Measurements from ENCODE around the gene MFSD1. TPM values are rescaled to one million over a fixed set of nuclear protein-coding genes. Genes with fewer than 3 reads are reported as not detected.
A peak's percentile ranks its signal among the peaks of the same experiment; 100 is the strongest.

The MFSD1 gene
- total and polyA plus RNA-seq, 9 of the 15 experiments (the other 6 are each of a cell fraction or from before 2014, with no cell fraction given): 8.7 to 49.5 (median 28.6) TPM

DNA sequence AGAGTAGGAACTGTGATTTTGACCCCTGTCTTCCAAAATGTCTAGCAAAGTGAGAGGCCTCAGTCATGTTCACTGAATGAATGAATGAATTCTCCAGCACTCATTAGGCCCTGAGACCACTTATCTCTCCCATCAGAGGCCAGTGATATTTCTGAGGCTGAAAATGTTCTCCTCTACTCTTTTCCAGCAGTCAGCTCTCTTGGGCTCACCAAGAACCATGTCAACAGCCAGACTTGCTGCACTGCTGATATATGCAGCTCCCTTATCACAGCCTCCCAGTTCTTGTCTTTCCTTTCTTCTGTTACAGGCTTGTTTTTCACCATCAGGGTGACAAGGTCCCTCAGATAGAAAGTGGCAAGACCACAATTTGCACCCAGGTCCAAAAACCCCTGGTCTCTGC, 28.7 kb upstream of the MFSD1 start (continued):
- TF ChIP-seq, protein P1, sequence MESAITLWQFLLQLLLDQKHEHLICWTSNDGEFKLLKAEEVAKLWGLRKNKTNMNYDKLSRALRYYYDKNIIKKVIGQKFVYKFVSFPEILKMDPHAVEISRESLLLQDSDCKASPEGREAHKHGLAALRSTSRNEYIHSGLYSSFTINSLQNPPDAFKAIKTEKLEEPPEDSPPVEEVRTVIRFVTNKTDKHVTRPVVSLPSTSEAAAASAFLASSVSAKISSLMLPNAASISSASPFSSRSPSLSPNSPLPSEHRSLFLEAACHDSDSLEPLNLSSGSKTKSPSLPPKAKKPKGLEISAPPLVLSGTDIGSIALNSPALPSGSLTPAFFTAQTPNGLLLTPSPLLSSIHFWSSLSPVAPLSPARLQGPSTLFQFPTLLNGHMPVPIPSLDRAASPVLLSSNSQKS (CRISPR knock-in tag; IDR thresholded peaks at IDR 0.05): no peak
- TF ChIP-seq ARID1B (IDR thresholded peaks at IDR 0.05): peak; percentile 84
- TF ChIP-seq SAFB (IDR thresholded peaks at IDR 0.05; ENCODE audit: borderline replicate concordance, low read depth, low read length): no peak
- TF ChIP-seq TEAD4 (IDR thresholded peaks at IDR 0.05; ENCODE audit: low read length): peak; percentile 67
- TF ChIP-seq TEAD4 (CRISPR knock-in tag; IDR thresholded peaks at IDR 0.05; ENCODE audit: borderline replicate concordance): no peak
- no peak for TF ChIP-seq RBM14 (IDR thresholded peaks at IDR 0.05; ENCODE audit: borderline replicate concordance, insufficient read depth, low read depth, low read length)
- no peak for TF ChIP-seq NCOA1 (IDR thresholded peaks at IDR 0.05; ENCODE audit: low read depth)
- no peak for TF ChIP-seq ZNF785 (CRISPR knock-in tag; IDR thresholded peaks at IDR 0.05)
- TF ChIP-seq, protein P2, sequence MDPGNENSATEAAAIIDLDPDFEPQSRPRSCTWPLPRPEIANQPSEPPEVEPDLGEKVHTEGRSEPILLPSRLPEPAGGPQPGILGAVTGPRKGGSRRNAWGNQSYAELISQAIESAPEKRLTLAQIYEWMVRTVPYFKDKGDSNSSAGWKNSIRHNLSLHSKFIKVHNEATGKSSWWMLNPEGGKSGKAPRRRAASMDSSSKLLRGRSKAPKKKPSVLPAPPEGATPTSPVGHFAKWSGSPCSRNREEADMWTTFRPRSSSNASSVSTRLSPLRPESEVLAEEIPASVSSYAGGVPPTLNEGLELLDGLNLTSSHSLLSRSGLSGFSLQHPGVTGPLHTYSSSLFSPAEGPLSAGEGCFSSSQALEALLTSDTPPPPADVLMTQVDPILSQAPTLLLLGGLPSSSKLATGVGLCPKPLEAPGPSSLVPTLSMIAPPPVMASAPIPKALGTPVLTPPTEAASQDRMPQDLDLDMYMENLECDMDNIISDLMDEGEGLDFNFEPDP (CRISPR knock-in tag; IDR thresholded peaks at IDR 0.05): no peak
- no peak for TF ChIP-seq ZNF143 (CRISPR knock-in tag; IDR thresholded peaks at IDR 0.05)
- no peak for TF ChIP-seq SMAD2 (IDR thresholded peaks at IDR 0.05; ENCODE audit: low read depth, low read length)
- no peak for TF ChIP-seq SOX6 (IDR thresholded peaks at IDR 0.05)
- no peak for TF ChIP-seq ZNF830 (CRISPR knock-in tag; IDR thresholded peaks at IDR 0.05)
- TF ChIP-seq ESRRB (CRISPR knock-in tag; IDR thresholded peaks at IDR 0.05; ENCODE audit: borderline replicate concordance): no peak
- TF ChIP-seq, protein P3, sequence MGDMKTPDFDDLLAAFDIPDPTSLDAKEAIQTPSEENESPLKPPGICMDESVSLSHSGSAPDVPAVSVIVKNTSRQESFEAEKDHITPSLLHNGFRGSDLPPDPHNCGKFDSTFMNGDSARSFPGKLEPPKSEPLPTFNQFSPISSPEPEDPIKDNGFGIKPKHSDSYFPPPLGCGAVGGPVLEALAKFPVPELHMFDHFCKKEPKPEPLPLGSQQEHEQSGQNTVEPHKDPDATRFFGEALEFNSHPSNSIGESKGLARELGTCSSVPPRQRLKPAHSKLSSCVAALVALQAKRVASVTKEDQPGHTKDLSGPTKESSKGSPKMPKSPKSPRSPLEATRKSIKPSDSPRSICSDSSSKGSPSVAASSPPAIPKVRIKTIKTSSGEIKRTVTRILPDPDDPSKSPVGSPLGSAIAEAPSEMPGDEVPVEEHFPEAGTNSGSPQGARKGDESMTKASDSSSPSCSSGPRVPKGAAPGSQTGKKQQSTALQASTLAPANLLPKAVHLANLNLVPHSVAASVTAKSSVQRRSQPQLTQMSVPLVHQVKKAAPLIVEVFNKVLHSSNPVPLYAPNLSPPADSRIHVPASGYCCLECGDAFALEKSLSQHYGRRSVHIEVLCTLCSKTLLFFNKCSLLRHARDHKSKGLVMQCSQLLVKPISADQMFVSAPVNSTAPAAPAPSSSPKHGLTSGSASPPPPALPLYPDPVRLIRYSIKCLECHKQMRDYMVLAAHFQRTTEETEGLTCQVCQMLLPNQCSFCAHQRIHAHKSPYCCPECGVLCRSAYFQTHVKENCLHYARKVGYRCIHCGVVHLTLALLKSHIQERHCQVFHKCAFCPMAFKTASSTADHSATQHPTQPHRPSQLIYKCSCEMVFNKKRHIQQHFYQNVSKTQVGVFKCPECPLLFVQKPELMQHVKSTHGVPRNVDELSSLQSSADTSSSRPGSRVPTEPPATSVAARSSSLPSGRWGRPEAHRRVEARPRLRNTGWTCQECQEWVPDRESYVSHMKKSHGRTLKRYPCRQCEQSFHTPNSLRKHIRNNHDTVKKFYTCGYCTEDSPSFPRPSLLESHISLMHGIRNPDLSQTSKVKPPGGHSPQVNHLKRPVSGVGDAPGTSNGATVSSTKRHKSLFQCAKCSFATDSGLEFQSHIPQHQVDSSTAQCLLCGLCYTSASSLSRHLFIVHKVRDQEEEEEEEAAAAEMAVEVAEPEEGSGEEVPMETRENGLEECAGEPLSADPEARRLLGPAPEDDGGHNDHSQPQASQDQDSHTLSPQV (IDR thresholded peaks at IDR 0.05): 0 out of 2 replicates have a peak, but pooled peaks have one; percentile 36
- no peak for TF ChIP-seq ZNF133 (CRISPR knock-in tag; IDR thresholded peaks at IDR 0.05)
- TF ChIP-seq DPF2 (IDR thresholded peaks at IDR 0.05): peak; percentile 77
- TF ChIP-seq ZNF77 (CRISPR knock-in tag; IDR thresholded peaks at IDR 0.05): no peak
- TF ChIP-seq MBD2 (IDR thresholded peaks at IDR 0.05; ENCODE audit: borderline replicate concordance, low read depth): no peak
- TF ChIP-seq, protein P4, sequence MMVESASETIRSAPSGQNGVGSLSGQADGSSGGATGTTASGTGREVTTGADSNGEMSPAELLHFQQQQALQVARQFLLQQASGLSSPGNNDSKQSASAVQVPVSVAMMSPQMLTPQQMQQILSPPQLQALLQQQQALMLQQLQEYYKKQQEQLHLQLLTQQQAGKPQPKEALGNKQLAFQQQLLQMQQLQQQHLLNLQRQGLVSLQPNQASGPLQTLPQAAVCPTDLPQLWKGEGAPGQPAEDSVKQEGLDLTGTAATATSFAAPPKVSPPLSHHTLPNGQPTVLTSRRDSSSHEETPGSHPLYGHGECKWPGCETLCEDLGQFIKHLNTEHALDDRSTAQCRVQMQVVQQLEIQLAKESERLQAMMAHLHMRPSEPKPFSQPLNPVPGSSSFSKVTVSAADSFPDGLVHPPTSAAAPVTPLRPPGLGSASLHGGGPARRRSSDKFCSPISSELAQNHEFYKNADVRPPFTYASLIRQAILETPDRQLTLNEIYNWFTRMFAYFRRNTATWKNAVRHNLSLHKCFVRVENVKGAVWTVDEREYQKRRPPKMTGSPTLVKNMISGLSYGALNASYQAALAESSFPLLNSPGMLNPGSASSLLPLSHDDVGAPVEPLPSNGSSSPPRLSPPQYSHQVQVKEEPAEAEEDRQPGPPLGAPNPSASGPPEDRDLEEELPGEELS (CRISPR knock-in tag; IDR thresholded peaks at IDR 0.05; ENCODE audit: borderline replicate concordance): no peak
- TF ChIP-seq PTTG1 (tag; IDR thresholded peaks at IDR 0.05; ENCODE audit: low read depth): no peak
- no peak for TF ChIP-seq ELF2 (CRISPR knock-in tag; IDR thresholded peaks at IDR 0.05)
- TF ChIP-seq SMARCC2 (IDR thresholded peaks at IDR 0.05; ENCODE audit: low read depth): no peak

Measured in K562 (cell line).